LNCaP clone FGC (cell line): ENCODE data around the gene MYADML2.
A peak's percentile ranks its signal among the peaks of the same experiment; 100 is the strongest.

Experiments used
- DNase-seq: peaks from one replicate; pipeline ENCODE4 v3.0.0-alpha.2; 2011; ENCODE audit warnings: low read depth
- H3K4me3 ChIP-seq: 2 replicates; pipeline ENCODE4 v1.5.1; 2011; ENCODE audit warnings: mild to moderate bottlenecking, low read depth, low read length, control low read depth
- CTCF ChIP-seq: IDR thresholded peaks from 2 replicates; pipeline ENCODE4 v1.5.1; 2012; ENCODE audit warnings: mild to moderate bottlenecking; ENCODE audit not compliant: control insufficient read depth, insufficient read depth; ENCODE audit errors: extremely low read depth

The MYADML2 gene

GRCh38 chr17:81928544-81929252, 18.3 kb downstream of the MYADML2 start:
- DNase-seq, result no peak
- H3K4me3 ChIP-seq, result peak overlapping the region; percentile 66
- no peak for TF ChIP-seq CTCF

GRCh38 chr17:81927653-81928543, 19.1 kb downstream of the MYADML2 start, which contains the start of gene MAFG:
Gene MAFG (minus strand): TSS chr17:81927735. CDS start chr17:81923185, 4,550 bp downstream.
- peak within 1 kb of the TSS; percentile 79 for H3K4me3 ChIP-seq
- peak; percentile 63 for DNase-seq
- TF ChIP-seq CTCF, result peak; percentile 43; the same call in 1 of the 2 replicates

DNA sequence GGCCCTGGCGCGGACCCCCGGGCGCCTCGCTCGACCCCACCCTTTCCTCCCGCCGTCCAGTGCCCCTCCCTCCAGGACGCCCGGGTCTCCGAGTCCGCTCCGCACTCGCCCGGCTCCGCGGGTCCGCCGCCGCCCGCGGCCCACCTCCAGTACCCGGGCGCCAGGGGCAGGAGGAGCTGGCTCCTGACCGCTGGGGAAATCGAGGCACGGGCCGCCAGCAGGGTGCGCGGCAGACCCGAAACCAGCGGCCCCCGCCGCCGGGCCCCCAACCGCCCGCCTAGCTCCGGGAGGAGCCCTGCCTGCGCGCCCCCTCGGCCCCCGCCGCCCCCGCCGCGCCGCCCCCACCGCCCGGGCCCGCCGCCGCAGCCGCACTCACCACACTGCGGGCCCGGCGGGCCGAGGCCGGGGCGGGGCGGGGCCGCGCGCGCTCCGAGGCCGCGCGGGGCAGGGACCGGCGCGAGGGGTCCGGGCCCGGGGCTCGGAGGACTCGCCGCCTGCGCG, 19.8 kb downstream of the MYADML2 start:
- TF ChIP-seq CTCF, result no peak
- peak overlapping the region; percentile 79 for H3K4me3 ChIP-seq
- DNase-seq, result no peak

DNA sequence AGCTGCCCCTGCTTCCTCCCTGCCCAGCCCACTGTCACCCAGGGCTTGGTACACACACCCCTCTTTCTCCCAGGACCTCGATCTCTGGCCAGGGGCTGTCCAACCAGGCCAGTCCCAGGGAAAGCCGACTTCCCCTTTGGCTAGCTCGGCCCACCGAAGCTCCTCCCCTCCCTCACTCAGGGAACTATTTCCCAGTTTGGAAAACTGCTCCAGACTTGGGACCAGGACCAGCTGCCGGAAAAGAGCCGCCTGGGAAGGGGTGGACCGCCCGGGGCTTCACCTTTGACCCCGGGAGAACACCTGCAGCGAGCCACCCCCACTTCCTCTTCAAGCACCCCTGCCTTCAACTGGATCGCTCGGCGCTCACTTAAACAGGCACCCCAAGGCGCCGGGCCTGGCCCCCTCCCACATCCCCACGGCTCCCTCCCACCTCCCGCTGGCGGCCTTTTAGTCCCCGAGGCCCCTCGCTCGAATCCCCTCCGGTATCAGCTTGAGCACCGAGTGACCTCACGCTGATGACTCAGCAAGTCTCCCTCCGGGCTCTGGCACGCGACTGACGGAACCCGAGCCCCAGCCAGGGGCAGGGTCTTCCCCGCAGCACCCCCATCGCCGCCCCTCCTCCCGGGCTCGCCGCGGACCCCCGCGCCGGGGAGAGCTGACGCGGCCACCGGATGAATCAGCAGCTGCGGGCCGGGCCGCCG, 20.4 kb downstream of the MYADML2 start:
- TF ChIP-seq CTCF, result no peak
- peak; percentile 49 for DNase-seq
- H3K4me3 ChIP-seq, result peak overlapping the region; percentile 79

DNA sequence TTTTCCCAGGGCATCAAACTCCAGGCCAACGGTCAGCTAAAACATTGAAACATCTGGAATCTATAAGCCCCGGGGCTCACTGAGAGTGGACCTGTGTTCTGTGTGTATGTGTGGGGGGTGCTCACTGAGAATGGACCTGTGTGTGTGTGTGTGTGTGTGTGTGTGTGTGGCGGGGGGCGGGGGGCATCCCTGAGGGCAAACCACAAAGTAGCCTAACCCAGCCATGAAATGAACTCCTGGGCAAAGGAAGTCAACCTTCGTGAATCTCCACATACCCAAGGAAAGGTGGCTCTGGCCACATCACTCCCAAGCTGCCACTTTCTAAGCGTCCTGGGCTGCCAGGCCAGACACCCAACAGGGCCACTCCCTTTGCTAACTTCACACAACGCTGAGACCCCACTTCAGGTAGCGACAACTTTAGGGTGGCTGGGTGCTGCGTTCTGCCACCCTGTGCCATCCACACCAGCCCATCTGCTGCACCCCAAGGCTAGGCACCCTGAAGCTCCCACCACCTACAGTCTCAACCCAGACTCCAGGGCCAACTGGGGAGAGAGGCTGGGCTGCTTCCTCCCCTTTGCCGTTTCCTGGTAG, 21.1 kb downstream of the MYADML2 start:
- H3K4me3 ChIP-seq, result peak overlapping the region; percentile 79
- DNase-seq, result no peak
- TF ChIP-seq CTCF, result no peak
